Measurements from ENCODE around the gene RINL. TPM values are rescaled to one million over a fixed set of nuclear protein-coding genes. Genes with fewer than 3 reads are reported as not detected.

Gene RINL
- polyA plus RNA-seq, 1 donor (not counting 4 experiments of a cell fraction or from before 2014, with no cell fraction given), result 6.3 TPM

GRCh38 chr19:38894968-38895367 lies 16.9 kb upstream of the RINL start:
- H3K4me1 ChIP-seq (ENCODE audit: control insufficient read depth, extremely low read depth, insufficient read depth, low read length), result peaks cover 14% of the 10 kb centered on the region
- DNase-seq (ENCODE audit: low read depth, low spot score) (no peak), FAIRE-seq (no peak)
- H3K4me3 ChIP-seq (ENCODE audit: control insufficient read depth in 2 of 3, extremely low read depth in 1 of 3, insufficient read depth in 2 of 3, low read depth in 1 of 3, low read length in 3 of 3), result no peak overlapping the region
- H3K9me1 ChIP-seq (ENCODE audit: control insufficient read depth, extremely low read depth, insufficient read depth, low read length), result no peaks in the 10 kb centered on the region
- H3K9ac ChIP-seq (ENCODE audit: control insufficient read depth, extremely low read depth, insufficient read depth, low read length), result no peak overlapping the region
- H3K36me3 ChIP-seq (ENCODE audit: control insufficient read depth in 2 of 2, extremely low read depth in 1 of 2, insufficient read depth in 2 of 2, low read length in 2 of 2), result peaks cover 0 to 3% of the 10 kb centered on the region in 2 experiments
- TF ChIP-seq EZH2 (IDR thresholded peaks at IDR 0.05; ENCODE audit: low read length) (no peak), CTCF (optimal IDR thresholded peaks at IDR 0.05 in 1 of 3, IDR thresholded peaks at IDR 0.05 in 1 of 3, conservative IDR thresholded peaks at IDR 0.05 in 1 of 3; ENCODE audit: extremely low read depth in 1 of 3, insufficient read depth in 2 of 3, low read length in 3 of 3) (no peak)
- H3K9me3 ChIP-seq (ENCODE audit: control insufficient read depth, low read depth, low read length), result no peaks in the 10 kb centered on the region
- dilution Hi-C loops (cut with MboI; ENCODE audit: extremely low pct_ligation_motif_present, low sequenced_read_pairs), result no loop called here
- H3K4me2 ChIP-seq (ENCODE audit: control insufficient read depth, extremely low read depth, insufficient read depth, low read depth, low read length), result no peak overlapping the region
- peaks cover 9% of the 10 kb centered on the region for H3K79me2 ChIP-seq (ENCODE audit: control insufficient read depth, insufficient read depth, low read length)
- no peaks in the 10 kb centered on the region for H3K27me3 ChIP-seq (ENCODE audit: control insufficient read depth, extremely low read depth, insufficient read depth, low read length)
- H2AFZ ChIP-seq (ENCODE audit: control insufficient read depth, low read length), result no peak overlapping the region
- no peak overlapping the region for H3K27ac ChIP-seq (ENCODE audit: control insufficient read depth, insufficient read depth, low read length)
- H4K20me1 ChIP-seq (ENCODE audit: control insufficient read depth, extremely low read depth, insufficient read depth, low read length), result no peaks in the 10 kb centered on the region

DNA sequence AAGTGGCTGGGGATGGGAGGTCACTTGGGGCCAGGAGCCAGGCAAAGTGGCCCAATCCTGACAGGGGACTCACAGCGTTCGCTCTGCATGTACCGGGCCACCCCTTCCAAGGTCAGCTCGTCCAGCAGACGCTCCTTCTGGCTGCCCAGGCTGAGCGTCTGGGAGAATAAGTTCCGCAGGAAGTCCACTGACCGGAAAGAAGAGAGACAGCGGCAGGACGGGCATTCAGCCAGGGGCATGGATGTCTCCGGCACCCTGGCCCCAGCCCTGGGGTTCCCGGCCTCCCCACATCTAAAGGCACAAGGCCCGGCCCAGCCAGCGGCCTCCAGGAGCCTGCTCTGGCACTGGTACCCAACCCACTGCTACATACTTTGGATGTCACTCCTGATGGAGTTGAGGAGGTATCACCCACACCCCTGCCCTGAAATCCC lies 15.3 kb upstream of the RINL start:
- Histone ChIP-seq H3K9me1 (ENCODE audit: control insufficient read depth, extremely low read depth, insufficient read depth, low read length) (no peaks in the 10 kb centered on the region), H3K79me2 (ENCODE audit: control insufficient read depth, insufficient read depth, low read length) (peaks cover 4% of the 10 kb centered on the region), H3K9me3 (ENCODE audit: control insufficient read depth, low read depth, low read length) (no peaks in the 10 kb centered on the region), H3K4me3 (ENCODE audit: control insufficient read depth in 2 of 3, extremely low read depth in 1 of 3, insufficient read depth in 2 of 3, low read depth in 1 of 3, low read length in 3 of 3) (no peak overlapping the region), H3K4me2 (ENCODE audit: control insufficient read depth, extremely low read depth, insufficient read depth, low read depth, low read length) (no peak overlapping the region), H2AFZ (ENCODE audit: control insufficient read depth, low read length) (no peak overlapping the region), H3K4me1 (ENCODE audit: control insufficient read depth, extremely low read depth, insufficient read depth, low read length) (peaks cover 7% of the 10 kb centered on the region), H3K9ac (ENCODE audit: control insufficient read depth, extremely low read depth, insufficient read depth, low read length) (no peak overlapping the region), H3K27me3 (ENCODE audit: control insufficient read depth, extremely low read depth, insufficient read depth, low read length) (no peaks in the 10 kb centered on the region), H3K27ac (ENCODE audit: control insufficient read depth, insufficient read depth, low read length) (no peak overlapping the region), H3K36me3 (ENCODE audit: control insufficient read depth in 2 of 2, extremely low read depth in 1 of 2, insufficient read depth in 2 of 2, low read length in 2 of 2) (peaks cover 7 to 10% of the 10 kb centered on the region in 2 experiments), H4K20me1 (ENCODE audit: control insufficient read depth, extremely low read depth, insufficient read depth, low read length) (no peaks in the 10 kb centered on the region)
- no peak for DNase-seq (ENCODE audit: low read depth, low spot score)
- FAIRE-seq, result no peak
- dilution Hi-C loops (cut with MboI; ENCODE audit: extremely low pct_ligation_motif_present, low sequenced_read_pairs), result no loop called here
- TF ChIP-seq CTCF (optimal IDR thresholded peaks at IDR 0.05 in 1 of 3, IDR thresholded peaks at IDR 0.05 in 1 of 3, conservative IDR thresholded peaks at IDR 0.05 in 1 of 3; ENCODE audit: extremely low read depth in 1 of 3, insufficient read depth in 2 of 3, low read length in 3 of 3) (no peak), EZH2 (IDR thresholded peaks at IDR 0.05; ENCODE audit: low read length) (no peak)
